DMS 273 treated with DMSO at 0.1 percent for 48 hours (cell line): ENCODE data around the gene ZNF578.
A peak's percentile ranks its signal among the peaks of the same experiment; 100 is the strongest.
"Not testable (repeated sequence)": the region's sequence is repeated elsewhere in the genome, so short reads cannot be mapped to it uniquely, and the experiment has no call there.

ENCODE experiments used
- DNase-seq: peaks from one replicate; lab custom pipeline; 2025; lab: John Stamatoyannopoulos, UW

ZNF578 gene

GRCh38 chr19:52453324-52454094 is at the start of gene ZNF578:
TSS of gene ZNF578 (plus strand) at chr19:52453553. CDS start at chr19:52501846, 48,293 bp downstream.
- DNase-seq: peak; percentile 1

DNA sequence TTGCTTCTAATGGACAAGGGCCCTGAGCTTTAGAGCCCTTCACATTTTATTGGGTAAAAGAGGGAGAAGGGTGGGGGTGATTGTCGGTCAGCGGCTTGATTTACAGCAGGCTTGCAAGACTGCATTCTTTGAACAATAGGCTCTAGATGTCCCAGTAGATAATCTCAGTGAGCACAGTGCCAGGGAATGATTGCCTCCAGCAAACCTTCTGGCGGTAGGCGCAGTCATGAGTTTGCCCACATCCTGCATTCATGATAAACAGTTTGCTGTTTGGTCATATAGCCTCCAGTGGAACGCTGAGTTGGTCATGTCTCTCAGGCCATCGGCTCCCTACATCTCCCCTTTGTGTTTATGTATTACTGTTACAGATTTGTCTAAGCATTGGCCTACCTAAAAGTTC is 43.1 kb upstream of the ZNF578 start:
- no peak for DNase-seq

- DNase-seq: no peak
Measured at GRCh38 chr19:52415711-52416110, 37.6 kb upstream of the ZNF578 start.

GRCh38 chr19:52428937-52429336 is 24.4 kb upstream of the ZNF578 start, which contains the start of gene ZNF534:
TSS of gene ZNF534 (plus strand) at chr19:52429148. CDS start at chr19:52431475, 2,327 bp downstream.
- DNase-seq: no peak

DNA sequence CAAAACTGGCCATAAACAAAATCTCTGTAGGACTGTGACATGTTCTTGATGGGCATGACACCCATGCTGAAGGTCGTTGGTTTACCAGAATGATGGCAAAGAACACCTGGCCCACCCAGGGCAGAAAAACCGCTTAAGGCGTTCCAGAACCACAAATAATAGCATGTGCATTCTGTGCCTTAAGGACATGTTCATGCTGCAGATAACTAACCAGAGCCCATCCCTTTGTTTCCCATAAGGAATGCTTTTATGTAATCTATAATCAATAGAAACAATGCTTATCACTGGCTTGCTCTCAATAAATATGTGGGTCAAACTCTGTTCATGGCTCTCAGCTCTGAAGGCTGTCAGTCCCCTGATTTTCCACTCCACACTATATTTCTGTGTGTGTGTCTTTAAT is 11.2 kb upstream of the ZNF578 start:
- DNase-seq: no peak

- no peak for DNase-seq
Measured at GRCh38 chr19:52444506-52444905, 8.8 kb upstream of the ZNF578 start.

GRCh38 chr19:52451241-52451640 is 2.1 kb upstream of the ZNF578 start:
- no peak for DNase-seq

- DNase-seq: no peak
Measured at GRCh38 chr19:52464798-52465470, 11.6 kb downstream of the ZNF578 start.

DNA sequence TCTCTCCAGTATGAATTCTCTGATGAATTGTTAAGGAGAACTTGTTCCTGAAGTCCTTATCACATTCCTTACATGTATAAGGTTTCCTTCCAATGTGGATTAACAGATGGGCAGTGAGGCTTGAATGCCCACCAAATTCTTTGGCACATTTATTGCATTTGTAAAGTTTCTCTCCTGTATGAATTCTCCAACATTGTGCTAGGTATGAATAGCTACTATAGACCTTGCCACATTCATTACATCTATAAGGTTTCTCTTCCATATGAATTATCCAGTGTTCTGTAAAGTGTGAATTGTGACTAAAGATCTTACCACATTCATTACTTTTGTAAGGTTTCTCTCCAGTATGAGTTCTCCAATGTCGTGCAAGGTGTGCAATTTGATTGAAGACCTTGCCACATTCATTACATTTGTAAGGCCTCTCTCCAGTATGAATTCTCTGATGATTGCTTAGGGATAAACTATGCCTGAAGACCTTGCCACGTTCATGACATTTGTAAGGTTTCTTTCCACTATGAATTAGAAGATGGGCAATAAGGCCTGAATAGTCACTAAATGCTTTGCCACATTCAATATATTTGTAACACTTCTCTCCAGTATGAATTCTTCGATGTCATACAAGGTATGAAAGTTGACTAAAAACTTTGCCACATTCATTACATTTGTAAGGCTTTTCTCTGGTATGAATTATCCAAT is 20.4 kb downstream of the ZNF578 start:
- DNase-seq: no peak

- DNase-seq: no peak
Measured at GRCh38 chr19:52474351-52475127, 21.2 kb downstream of the ZNF578 start.

GRCh38 chr19:52484111-52484743 is 30.9 kb downstream of the ZNF578 start:
- not testable (repeated sequence) for DNase-seq

- not testable (repeated sequence) for DNase-seq
Measured at GRCh38 chr19:52485064-52485463, 31.7 kb downstream of the ZNF578 start.

- not testable (repeated sequence) for DNase-seq
Measured at GRCh38 chr19:52485561-52486240, 32.3 kb downstream of the ZNF578 start.

GRCh38 chr19:52492201-52492993 is 39.0 kb downstream of the ZNF578 start:
- no peak for DNase-seq

GRCh38 chr19:52492994-52493470 is 39.7 kb downstream of the ZNF578 start:
- no peak for DNase-seq

- no peak for DNase-seq
Measured at GRCh38 chr19:52494518-52494917, 41.2 kb downstream of the ZNF578 start.

- DNase-seq: no peak
Measured at GRCh38 chr19:52498571-52498970, 45.2 kb downstream of the ZNF578 start.

- DNase-seq: not testable (repeated sequence)
Measured at GRCh38 chr19:52500474-52500873, 47.1 kb downstream of the ZNF578 start.

GRCh38 chr19:52500991-52501390 is 47.6 kb downstream of the ZNF578 start:
- not testable (repeated sequence) for DNase-seq

GRCh38 chr19:52507266-52507665 is 53.9 kb downstream of the ZNF578 start:
- no peak for DNase-seq
